HUES64 (cell line): ENCODE measurements around the gene TSTD2.
A peak's percentile ranks its signal among the peaks of the same experiment; 100 is the strongest.

Experiments
- H3K27ac ChIP-seq: 2 replicates; pipeline ENCODE4 v1.7.0; 2013; ENCODE audit warnings: low read depth, low read length, inconsistent platforms
- H3K27me3 ChIP-seq: 2 replicates; pipeline ENCODE4 v1.6.1; 2013; ENCODE audit warnings: mild to moderate bottlenecking, low read length; ENCODE audit not compliant: insufficient read depth
- H3K36me3 ChIP-seq: 2 replicates; pipeline ENCODE4 v1.6.1; 2013; ENCODE audit warnings: mild to moderate bottlenecking, low read length; ENCODE audit not compliant: insufficient read depth
- H3K4me1 ChIP-seq: 2 replicates; pipeline ENCODE4 v1.6.1; 2013; ENCODE audit warnings: mild to moderate bottlenecking, low read length, moderate library complexity; ENCODE audit not compliant: insufficient read depth
- H3K4me3 ChIP-seq: 2 replicates; pipeline ENCODE4 v1.5.1; 2013; ENCODE audit warnings: mild to moderate bottlenecking, low read length, moderate library complexity
- H3K9ac ChIP-seq: 2 replicates; pipeline ENCODE4 v1.6.1; 2013; ENCODE audit warnings: mild to moderate bottlenecking, low read depth, low read length
- H3K9me3 ChIP-seq: 2 replicates; pipeline ENCODE4 v1.6.1; 2013; ENCODE audit warnings: low read depth, low read length; ENCODE audit not compliant: insufficient read depth
- WGBS: fragments of 150-250, 120-280 bp; methylation state at CpG from one replicate; pipeline ENCODE4 v1.1.7; 2013; ENCODE audit warnings: missing lambda C conversion rate; 5-methylcytosine and 5-hydroxymethylcytosine counted together

The TSTD2 gene

DNA sequence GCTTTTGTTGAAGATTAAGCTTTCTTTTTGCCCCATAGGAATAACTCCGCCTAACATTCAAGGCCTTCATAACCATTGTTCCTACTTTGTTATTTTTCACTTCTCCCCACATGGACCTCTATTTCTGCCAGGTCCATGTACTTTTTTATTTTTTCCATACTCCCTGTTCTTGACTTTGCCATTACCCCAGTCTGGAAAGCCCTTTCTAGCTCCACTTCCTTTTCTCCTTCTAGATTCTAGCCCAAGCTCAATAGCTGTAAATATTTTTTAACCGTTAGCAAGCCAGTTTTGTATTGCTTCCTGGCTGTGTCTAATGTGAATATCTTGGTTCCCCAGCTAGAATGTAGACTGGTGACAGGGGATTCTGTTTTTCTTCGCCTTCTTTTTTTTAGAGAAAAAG is 26.6 kb upstream of the TSTD2 start:
- Histone ChIP-seq H3K27me3 (no peaks in the 10 kb centered on the region), H3K36me3 (peaks cover 98% of the 10 kb centered on the region), H3K9ac (no peak overlapping the region), H3K27ac (no peak overlapping the region), H3K4me3 (no peak overlapping the region), H3K4me1 (no peaks in the 10 kb centered on the region), H3K9me3 (no peaks in the 10 kb centered on the region)
- 85% methylated on average over 3 of the region's 3 CpGs for WGBS

GRCh38 chr9:97658707-97659106 is 25.5 kb upstream of the TSTD2 start:
- 90% methylated on average over 1 of the region's 1 CpG for WGBS
- no peak overlapping the region for H3K4me3 ChIP-seq
- H3K9ac ChIP-seq, result no peak overlapping the region
- H3K27ac ChIP-seq, result no peak overlapping the region
- H3K9me3 ChIP-seq, result no peaks in the 10 kb centered on the region
- no peaks in the 10 kb centered on the region for H3K27me3 ChIP-seq
- no peaks in the 10 kb centered on the region for H3K4me1 ChIP-seq
- peaks cover 98% of the 10 kb centered on the region for H3K36me3 ChIP-seq

DNA sequence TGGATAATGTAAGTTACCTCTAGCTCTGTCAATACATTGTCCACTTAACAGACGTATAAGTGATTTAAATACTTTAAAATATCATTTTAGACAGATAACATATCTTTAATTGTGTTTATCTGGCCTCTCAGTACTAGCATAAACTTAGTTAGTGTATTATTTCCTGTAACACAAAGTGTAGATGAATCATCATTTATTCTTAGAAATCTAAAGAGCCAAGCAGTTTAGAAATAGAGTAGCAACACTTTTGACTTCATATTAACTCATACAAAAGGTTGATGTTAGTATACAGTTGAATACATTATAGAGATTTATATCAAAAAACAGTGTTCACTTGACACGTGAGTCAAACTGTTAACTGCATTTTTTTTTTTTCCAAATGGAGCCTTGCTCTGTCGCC is 18.5 kb upstream of the TSTD2 start:
- Histone ChIP-seq H3K27ac (no peak overlapping the region), H3K4me3 (no peak overlapping the region), H3K9me3 (no peaks in the 10 kb centered on the region), H3K9ac (no peak overlapping the region), H3K4me1 (no peaks in the 10 kb centered on the region), H3K36me3 (peaks cover 99% of the 10 kb centered on the region), H3K27me3 (no peaks in the 10 kb centered on the region)
- WGBS, result 96% methylated on average over 2 of the region's 3 CpGs

- no peak overlapping the region for H3K9ac ChIP-seq
- no peak overlapping the region for H3K27ac ChIP-seq
- no peaks in the 10 kb centered on the region for H3K27me3 ChIP-seq
- no peaks in the 10 kb centered on the region for H3K4me1 ChIP-seq
- peaks cover 96% of the 10 kb centered on the region for H3K36me3 ChIP-seq
- WGBS, result 96% methylated on average over 5 of the region's 5 CpGs
- no peak overlapping the region for H3K4me3 ChIP-seq
- H3K9me3 ChIP-seq, result no peaks in the 10 kb centered on the region
These were observed 14.8 kb upstream of the TSTD2 start for GRCh38 chr9:97647996-97648395.

DNA sequence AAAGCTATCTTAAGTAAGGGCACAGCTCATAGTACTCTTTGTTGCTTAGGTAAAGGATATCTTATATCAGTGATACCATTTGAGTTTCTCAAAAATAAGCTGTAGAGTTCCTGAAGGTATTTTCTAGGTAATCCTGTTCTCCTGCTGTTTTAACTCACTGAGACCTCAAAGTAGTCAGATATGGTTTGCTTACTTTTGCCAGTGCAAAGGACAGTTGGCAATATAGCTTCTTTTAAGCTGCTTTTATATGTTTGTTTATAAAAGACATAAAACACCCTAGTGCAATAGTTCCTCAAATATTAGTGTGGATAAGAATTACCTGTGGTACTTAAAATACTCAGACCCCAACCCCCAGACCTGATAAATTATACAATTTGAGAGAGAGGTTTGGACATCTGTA is 12.6 kb upstream of the TSTD2 start:
- Histone ChIP-seq H3K27ac (no peak overlapping the region), H3K27me3 (no peaks in the 10 kb centered on the region), H3K4me3 (no peak overlapping the region), H3K36me3 (peaks cover 96% of the 10 kb centered on the region), H3K4me1 (no peaks in the 10 kb centered on the region), H3K9ac (no peak overlapping the region), H3K9me3 (no peaks in the 10 kb centered on the region)

DNA sequence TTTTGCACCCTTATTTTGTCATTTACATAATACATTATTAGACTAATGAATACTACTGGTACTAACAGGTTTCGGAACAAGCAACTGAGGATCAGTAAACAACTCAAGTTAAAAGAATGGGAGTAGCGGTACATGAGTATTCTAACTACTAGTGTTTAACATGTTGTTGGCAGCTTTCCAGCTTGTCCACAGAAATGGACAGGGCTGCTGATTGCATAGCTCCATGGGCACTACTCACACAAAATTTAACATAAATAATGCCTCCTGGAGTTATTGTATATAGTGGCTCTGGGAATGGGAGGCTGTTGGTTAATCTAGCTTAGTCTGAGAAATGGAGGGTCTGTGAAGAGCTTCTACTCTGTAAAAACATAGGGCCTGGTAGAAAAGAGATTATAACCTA is 7.2 kb upstream of the TSTD2 start:
- Histone ChIP-seq H3K9ac (no peak overlapping the region), H3K36me3 (peaks cover 54% of the 10 kb centered on the region), H3K27ac (no peak overlapping the region), H3K4me3 (no peak overlapping the region), H3K4me1 (peaks cover 14% of the 10 kb centered on the region), H3K9me3 (no peaks in the 10 kb centered on the region), H3K27me3 (no peaks in the 10 kb centered on the region)
- 96% methylated on average over 2 of the region's 2 CpGs for WGBS

GRCh38 chr9:97638666-97639065 is 5.5 kb upstream of the TSTD2 start:
- peaks cover 37% of the 10 kb centered on the region for H3K36me3 ChIP-seq
- H3K4me3 ChIP-seq, result no peak overlapping the region
- H3K27ac ChIP-seq, result no peak overlapping the region
- H3K9me3 ChIP-seq, result no peaks in the 10 kb centered on the region
- H3K9ac ChIP-seq, result no peak overlapping the region
- no peaks in the 10 kb centered on the region for H3K27me3 ChIP-seq
- peaks cover 21% of the 10 kb centered on the region for H3K4me1 ChIP-seq
- WGBS, result 86% methylated on average over 3 of the region's 3 CpGs

- no peaks in the 10 kb centered on the region for H3K27me3 ChIP-seq
- H3K9ac ChIP-seq, result 0 out of 2 replicates have a peak overlapping the region, but pooled peaks have one; percentile 30
- no peak overlapping the region for H3K27ac ChIP-seq
These were observed 3.7 kb upstream of the TSTD2 start for GRCh38 chr9:97636903-97637302.

GRCh38 chr9:97635026-97635425 is 1.9 kb upstream of the TSTD2 start:
- H3K27me3 ChIP-seq, result no peaks in the 10 kb centered on the region
- H3K4me3 ChIP-seq, result peak overlapping the region; percentile 73
- H3K9me3 ChIP-seq, result no peaks in the 10 kb centered on the region
- H3K27ac ChIP-seq, result no peak overlapping the region
- H3K9ac ChIP-seq, result peak overlapping the region; percentile 85; the same call in 1 of the 2 replicates
- peaks cover 1% of the 10 kb centered on the region; the same call in 1 of the 2 replicates for H3K36me3 ChIP-seq
- peaks cover 21% of the 10 kb centered on the region for H3K4me1 ChIP-seq
- 91% methylated on average over 7 of the region's 7 CpGs for WGBS

More at GRCh38 chr9:97636903-97637302, 3.7 kb upstream of the TSTD2 start:
- Histone ChIP-seq H3K36me3 (peaks cover 19% of the 10 kb centered on the region), H3K4me3 (no peak overlapping the region), H3K9me3 (no peaks in the 10 kb centered on the region), H3K4me1 (peaks cover 21% of the 10 kb centered on the region)
- 91% methylated on average over 3 of the region's 3 CpGs for WGBS

GRCh38 chr9:97633859-97634490 is 807 bp upstream of the TSTD2 start:
- WGBS, result under 1% methylated on average over 43 of the region's 43 CpGs
- Histone ChIP-seq H3K36me3 (no peaks in the 10 kb centered on the region; the same call in 1 of the 2 replicates), H3K4me1 (peaks cover 25% of the 10 kb centered on the region), H3K27ac (peak overlapping the region; percentile 95), H3K9ac (peak overlapping the region; percentile 85), H3K27me3 (no peaks in the 10 kb centered on the region), H3K9me3 (no peaks in the 10 kb centered on the region), H3K4me3 (peak overlapping the region; percentile 73)

GRCh38 chr9:97632248-97632984 is 752 bp downstream of the TSTD2 start:
- H3K4me3 ChIP-seq, result peak overlapping the region; percentile 73
- no peaks in the 10 kb centered on the region for H3K27me3 ChIP-seq
- WGBS, result 1% methylated on average over 27 of the region's 27 CpGs

More at GRCh38 chr9:97632248-97632984, 752 bp downstream of the TSTD2 start:
- H3K27ac ChIP-seq, result peak overlapping the region; percentile 95
- H3K9ac ChIP-seq, result peak overlapping the region; percentile 85
- peaks cover 3% of the 10 kb centered on the region for H3K36me3 ChIP-seq
- H3K9me3 ChIP-seq, result no peaks in the 10 kb centered on the region
- H3K4me1 ChIP-seq, result peaks cover 29% of the 10 kb centered on the region
